Measurements from ENCODE around the gene ISCU. TPM values are rescaled to one million over a fixed set of nuclear protein-coding genes. Genes with fewer than 3 reads are reported as not detected.
A peak's percentile ranks its signal among the peaks of the same experiment; 100 is the strongest.

Gene ISCU
- total RNA-seq: 166 and 184 TPM in 2 replicates

GRCh38 chr12:108562348-108563135 lies at the start of gene ISCU:
Gene ISCU (plus strand): TSS chr12:108562596. CDS start chr12:108562623, 27 bp downstream.
- Histone ChIP-seq H3K27me3 (ENCODE audit: insufficient read depth, low read length) (no peaks in the 10 kb centered on the region), H2AFZ (ENCODE audit: low read length) (peak within 1 kb of the TSS; percentile 95), H3K36me3 (ENCODE audit: insufficient read depth, low read length) (peaks cover 35% of the 10 kb centered on the region), H4K20me1 (ENCODE audit: insufficient read depth, low read length) (peaks cover 20% of the 10 kb centered on the region), H3K9me3 (ENCODE audit: low read depth, low read length) (no peaks in the 10 kb centered on the region), H3K4me1 (ENCODE audit: insufficient read depth, low read length) (peaks cover 35% of the 10 kb centered on the region), H3K4me3 (ENCODE audit: insufficient read depth, low read length) (peak within 1 kb of the TSS; percentile 88), H3K27ac (ENCODE audit: low read depth, low read length) (peak within 1 kb of the TSS; percentile 96), H3K79me2 (ENCODE audit: insufficient read depth, low read length) (peaks cover 52% of the 10 kb centered on the region), H3K4me2 (ENCODE audit: insufficient read depth, low read length) (peak within 1 kb of the TSS; percentile 100)
- DNase-seq (ENCODE audit: insufficient read length, low spot score, missing footprints): peak; percentile 96
- TF ChIP-seq CTCF (IDR thresholded peaks at IDR 0.05; ENCODE audit: extremely low read depth, low read depth, low read length): no peak

DNA sequence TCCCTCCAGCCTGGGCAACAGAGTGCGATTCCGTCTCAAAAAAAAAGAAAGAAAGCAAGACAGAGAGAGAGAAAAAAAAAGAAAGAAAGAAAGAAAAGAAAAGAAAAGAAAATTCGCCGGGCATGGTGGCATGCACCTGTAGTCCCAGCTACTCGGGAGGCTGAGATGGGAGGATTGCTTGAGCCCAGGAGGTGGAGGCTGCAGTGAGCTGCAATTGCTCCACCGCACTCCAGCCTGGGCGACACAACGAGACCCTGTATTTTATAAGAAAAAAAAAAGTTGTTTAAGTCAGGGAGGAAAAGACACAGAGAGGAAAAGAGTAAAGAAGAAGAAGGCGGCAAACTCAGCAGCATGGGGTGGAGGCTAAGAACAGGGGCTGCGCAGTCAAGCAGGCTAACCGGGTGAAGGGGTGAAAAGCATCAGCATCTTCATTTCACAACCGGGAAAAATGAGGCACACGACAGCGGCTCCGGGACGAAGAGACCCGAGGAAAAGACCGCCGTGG lies 47.9 kb upstream of the ISCU start:
- H3K4me3 ChIP-seq (ENCODE audit: insufficient read depth, low read length): peak overlapping the region; percentile 86
- H3K27ac ChIP-seq (ENCODE audit: low read depth, low read length): no peak overlapping the region
- no peak for DNase-seq (ENCODE audit: insufficient read length, low spot score, missing footprints)
- no peaks in the 10 kb centered on the region for H4K20me1 ChIP-seq (ENCODE audit: insufficient read depth, low read length)
- H2AFZ ChIP-seq (ENCODE audit: low read length): peak overlapping the region; percentile 88
- peak overlapping the region; percentile 96 for H3K4me2 ChIP-seq (ENCODE audit: insufficient read depth, low read length)
- no peaks in the 10 kb centered on the region for H3K9me3 ChIP-seq (ENCODE audit: low read depth, low read length)
- peaks cover 16% of the 10 kb centered on the region for H3K79me2 ChIP-seq (ENCODE audit: insufficient read depth, low read length)
- peaks cover 19% of the 10 kb centered on the region for H3K36me3 ChIP-seq (ENCODE audit: insufficient read depth, low read length)
- H3K27me3 ChIP-seq (ENCODE audit: insufficient read depth, low read length): no peaks in the 10 kb centered on the region
- peaks cover 8% of the 10 kb centered on the region for H3K4me1 ChIP-seq (ENCODE audit: insufficient read depth, low read length)
- no peak for TF ChIP-seq CTCF (IDR thresholded peaks at IDR 0.05; ENCODE audit: extremely low read depth, low read depth, low read length)

DNA sequence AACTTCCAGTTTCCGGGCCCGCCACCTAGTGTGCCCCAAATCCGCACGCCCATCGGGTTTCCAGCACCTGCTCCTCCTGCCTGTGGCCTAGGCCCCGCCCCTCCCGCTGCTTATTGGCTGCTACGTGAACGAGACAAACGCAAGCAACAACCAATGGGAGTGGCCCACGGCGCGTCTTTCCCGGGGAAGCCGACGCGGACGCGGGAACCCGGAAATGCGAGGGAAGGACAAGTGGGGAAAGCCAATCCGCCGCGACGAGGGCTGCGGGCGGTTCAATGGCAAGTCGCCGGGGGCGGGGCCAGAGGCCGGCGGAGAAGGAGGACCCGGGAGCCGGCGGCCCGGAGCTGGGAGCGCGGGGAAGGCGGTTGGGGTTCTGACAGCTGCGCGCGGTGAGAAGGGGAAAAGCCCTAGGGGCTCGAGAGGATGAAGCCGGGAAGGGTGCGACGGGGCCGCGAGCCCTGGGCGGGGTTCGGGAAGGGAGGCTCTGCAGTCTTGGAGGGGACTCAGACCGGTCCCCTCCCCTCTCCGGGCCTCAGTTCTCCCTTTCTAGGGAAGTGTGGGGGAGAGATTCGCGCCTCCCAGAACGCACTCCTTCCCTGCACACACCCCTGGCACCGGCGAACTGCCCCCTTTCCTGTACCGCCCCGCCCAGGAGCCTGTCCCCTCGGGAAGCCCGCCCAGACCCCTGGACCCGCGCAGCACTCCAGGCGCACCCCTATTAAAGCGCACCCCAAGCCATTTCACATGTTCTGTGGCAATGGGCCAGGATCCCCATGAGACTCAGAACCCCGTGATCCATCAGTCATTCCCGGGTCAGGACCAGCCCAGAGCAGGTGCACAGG lies 47.2 kb upstream of the ISCU start, which contains the start of gene FICD:
Gene FICD, plus strand, starts transcription at position 305 of the 842 bp plus-strand sequence. CDS start 1,696 bp downstream, outside the sequence.
- Histone ChIP-seq H4K20me1 (ENCODE audit: insufficient read depth, low read length) (no peaks in the 10 kb centered on the region), H3K27ac (ENCODE audit: low read depth, low read length) (peak within 1 kb of the TSS; percentile 81), H3K9me3 (ENCODE audit: low read depth, low read length) (no peaks in the 10 kb centered on the region), H3K79me2 (ENCODE audit: insufficient read depth, low read length) (peaks cover 17% of the 10 kb centered on the region), H3K36me3 (ENCODE audit: insufficient read depth, low read length) (peaks cover 25% of the 10 kb centered on the region), H3K4me3 (ENCODE audit: insufficient read depth, low read length) (peak within 1 kb of the TSS; percentile 86), H3K4me2 (ENCODE audit: insufficient read depth, low read length) (peak within 1 kb of the TSS; percentile 96), H2AFZ (ENCODE audit: low read length) (peak within 1 kb of the TSS; percentile 88), H3K4me1 (ENCODE audit: insufficient read depth, low read length) (peaks cover 8% of the 10 kb centered on the region), H3K27me3 (ENCODE audit: insufficient read depth, low read length) (no peaks in the 10 kb centered on the region)
- DNase-seq (ENCODE audit: insufficient read length, low spot score, missing footprints): peak; percentile 99
- TF ChIP-seq CTCF (IDR thresholded peaks at IDR 0.05; ENCODE audit: extremely low read depth, low read depth, low read length): no peak

All from osteoblast (primary cell).